Lung (tissue), 12 donors: Measurements from ENCODE around the gene GEMIN4. TPM values are rescaled to one million over a fixed set of nuclear protein-coding genes. Genes with fewer than 3 reads are reported as not detected.

ENCODE experiments used
- ATAC-seq: fragments of 200-7000 bp; cut with Tn5 transposase; one replicate; pipeline ENCODE4 v1.9.1; 2020; ENCODE audit warnings: moderate number of reproducible peaks; ENCODE audit not compliant: insufficient read depth, low FRiP score
- DNase-seq, 3 donors: peaks; one replicate each; pipeline ENCODE4 v3.0.0-alpha.2; 2013 to 2017
- H3K27ac ChIP-seq, 2 donors: one replicate each; pipeline ENCODE4 v1.5.1; 2013; ENCODE audit warnings: mild to moderate bottlenecking in 2 of 2, moderate library complexity in 2 of 2, control low read depth in 1 of 2, inconsistent platforms in 1 of 2, low read depth in 1 of 2, low read length in 1 of 2
- H3K27me3 ChIP-seq, 3 donors: one replicate each; pipeline ENCODE4 v1.5.1; 2013; ENCODE audit warnings: low read length in 2 of 3; ENCODE audit not compliant: control insufficient read depth in 3 of 3, insufficient read depth in 3 of 3
- H3K36me3 ChIP-seq, 4 donors: one replicate each; pipeline ENCODE4 v1.5.1; 2013; ENCODE audit warnings: low read length in 4 of 4, mild to moderate bottlenecking in 1 of 4, moderate library complexity in 1 of 4; ENCODE audit not compliant: control insufficient read depth in 4 of 4, insufficient read depth in 4 of 4
- H3K4me1 ChIP-seq, 5 donors: one replicate each; pipeline ENCODE4 v1.5.1; 2013; ENCODE audit warnings: low read length in 5 of 5, mild to moderate bottlenecking in 2 of 5, moderate library complexity in 1 of 5; ENCODE audit not compliant: control insufficient read depth in 5 of 5, insufficient read depth in 5 of 5
- H3K4me3 ChIP-seq: one replicate; pipeline ENCODE4 v1.5.1; 2013; ENCODE audit warnings: mild to moderate bottlenecking, control low read depth, moderate library complexity
- H3K9ac ChIP-seq, 2 donors: one replicate each; pipeline ENCODE4 v1.5.1; 2013; ENCODE audit warnings: low read length in 2 of 2, control low read depth in 1 of 2; ENCODE audit not compliant: insufficient read depth in 1 of 2
- H3K9me3 ChIP-seq, 4 donors: one replicate each; pipeline ENCODE4 v1.5.1; 2013; ENCODE audit warnings: low read length in 3 of 4, mild to moderate bottlenecking in 1 of 4, moderate library complexity in 1 of 4; ENCODE audit not compliant: control insufficient read depth in 4 of 4, insufficient read depth in 3 of 4
- CTCF ChIP-seq: IDR thresholded peaks from 2 replicates; pipeline ENCODE4 v1.5.1; 2012; ENCODE audit warnings: mild to moderate bottlenecking; ENCODE audit errors: control extremely low read depth, extremely low read depth
- WGBS, 2 donors: extraction: QIAGEN DNeasy Blood & Tissue Kit; methylation state at CpG; one replicate each; pipeline ENCODE4 v1.1.7; 2013; 5-methylcytosine and 5-hydroxymethylcytosine counted together
- polyA plus RNA-seq, 2 donors: library from polyadenylated mRNA; stranded (reverse); fragments of 200-250 nt; gene quantifications; one replicate each; pipeline ENCODE4 v1.2.1, GENCODE V29; 2013
- total RNA-seq, 2 donors: library from RNA; depleted of rRNA in 1 of 2; stranded (reverse); fragments of >200 nt in 1 of 2; gene quantifications; one replicate each; pipeline ENCODE4 v1.2.1, GENCODE V29; 2014 to 2021
- donor health status: control.
- donor health status: control.
- donor health status: Bipolar disorder and iron deficiency.
- donor health status: healthy.
- donor health status: DM: yes; HTN: yes; CAD: no.

The GEMIN4 gene
- total and polyA plus RNA-seq, 4 donors, result 8.5 to 21.7 (median 14.2) TPM

GRCh38 chr17:799261-799660 lies 47.2 kb upstream of the GEMIN4 start:
- peak in 2 of 3 donors; percentile 56 to 64 for DNase-seq
- Histone ChIP-seq H3K4me3 (no peak overlapping the region), H3K4me1 (peaks cover 0 to 20% (median 0%) of the 10 kb centered on the region in 5 donors), H3K9me3 (no peaks in the 10 kb centered on the region), H3K27ac (no peak overlapping the region), H3K36me3 (peaks cover 2 to 22% (median 4%) of the 10 kb centered on the region in 4 donors), H3K9ac (no peak overlapping the region), H3K27me3 (no peaks in the 10 kb centered on the region)
- ATAC-seq, result no peak
- 86 to 90% methylated on average over 11 of the region's 11 CpGs for WGBS, 2 donors
- TF ChIP-seq CTCF, result no peak

GRCh38 chr17:798246-798645 lies 46.2 kb upstream of the GEMIN4 start:
- no peak overlapping the region for H3K27ac ChIP-seq
- H3K9ac ChIP-seq, result no peak overlapping the region
- no peak overlapping the region for H3K4me3 ChIP-seq
- TF ChIP-seq CTCF, result no peak
- peaks cover 2 to 19% (median 4%) of the 10 kb centered on the region in 4 donors for H3K36me3 ChIP-seq
- ATAC-seq, result no peak
- WGBS, 2 donors, result 71 to 80% methylated on average over 11 of the region's 11 CpGs
- no peaks in the 10 kb centered on the region for H3K27me3 ChIP-seq
- H3K9me3 ChIP-seq, result no peaks in the 10 kb centered on the region
- H3K4me1 ChIP-seq, result peaks cover 0 to 20% (median 0%) of the 10 kb centered on the region in 5 donors
- no peak for DNase-seq

- Histone ChIP-seq H3K9ac (no peak overlapping the region), H3K36me3 (peaks cover 0 to 15% (median 6%) of the 10 kb centered on the region in 4 donors), H3K4me1 (peaks cover 0 to 20% (median 0%) of the 10 kb centered on the region in 5 donors), H3K4me3 (no peak overlapping the region), H3K9me3 (no peaks in the 10 kb centered on the region), H3K27me3 (no peaks in the 10 kb centered on the region), H3K27ac (peak overlapping the region in 1 of 2 donors; percentile 61)
- ATAC-seq, result no peak
- WGBS, 2 donors, result 73 to 79% methylated on average over 22 of the region's 22 CpGs
- DNase-seq, result peak in 1 of 3 donors; percentile 19
- TF ChIP-seq CTCF, result no peak
Observed at GRCh38 chr17:797236-797840, 45.3 kb upstream of the GEMIN4 start.
